HFF-Myc (cell line): ENCODE data around the gene ABHD14A.

Source experiments
- DNase-seq: peaks from one replicate; pipeline ENCODE4 v3.0.0-alpha.2; 2011; ENCODE audit warnings: low read depth; ENCODE audit errors: extremely low read depth
- H3K4me3 ChIP-seq: replicated peaks from 2 replicates; pipeline ENCODE4 v1.5.1; 2011; ENCODE audit warnings: low read depth, mild to moderate bottlenecking, control low read depth, low read length
- TF ChIP-seq, protein P1 (sequence below): IDR thresholded peaks from 2 replicates; pipeline ENCODE4 v1.5.1; 2012; ENCODE audit warnings: mild to moderate bottlenecking, low read depth, low read length, control low read depth; ENCODE audit errors: missing control alignments

Gene ABHD14A

DNA sequence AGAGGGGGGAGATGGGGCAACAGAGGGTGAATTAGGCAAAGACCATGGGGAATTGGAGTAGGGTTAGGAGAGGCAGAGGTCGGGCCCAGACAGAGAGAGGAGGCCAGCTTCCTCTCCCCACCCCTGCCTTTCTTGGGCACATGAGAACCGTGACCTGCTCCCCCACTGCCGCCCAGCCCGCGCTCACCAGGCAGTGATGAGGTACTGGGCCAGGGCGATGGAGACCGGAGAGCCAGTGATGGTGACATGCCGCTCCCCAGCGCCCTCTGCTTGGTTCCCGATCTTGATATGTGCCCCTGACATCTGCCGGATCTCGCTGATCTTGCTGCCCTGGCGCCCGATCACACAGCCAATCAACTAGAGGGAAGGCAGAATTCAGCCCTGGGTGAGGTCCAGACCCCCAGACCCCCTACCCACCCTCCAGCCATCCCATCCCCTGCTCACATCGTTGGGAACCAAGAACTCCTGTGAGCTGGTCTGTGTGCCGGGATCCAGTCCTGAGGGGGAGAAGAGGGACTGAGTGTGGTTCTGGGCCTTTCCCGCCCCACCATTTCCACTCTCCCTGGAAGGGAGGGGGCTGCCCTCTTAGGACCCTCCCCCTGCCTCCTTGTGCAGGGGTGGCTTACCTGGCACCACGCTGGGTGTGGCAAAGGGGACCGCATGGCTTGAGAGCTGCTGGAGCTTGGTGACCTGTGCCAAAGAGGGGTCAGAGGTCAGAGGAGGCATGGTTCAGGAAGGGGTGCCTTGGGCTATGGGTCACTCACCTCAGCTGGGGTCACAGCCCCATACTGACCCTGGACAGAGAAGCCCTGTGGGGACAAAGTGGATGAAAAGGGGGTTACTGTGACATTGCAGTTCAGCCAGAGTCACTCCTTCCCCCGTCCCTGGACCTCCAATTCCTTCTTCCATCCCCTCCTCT lies 16.0 kb upstream of the ABHD14A start:
- no peak overlapping the region for H3K4me3 ChIP-seq
- DNase-seq = no peak
- TF ChIP-seq, protein P1, sequence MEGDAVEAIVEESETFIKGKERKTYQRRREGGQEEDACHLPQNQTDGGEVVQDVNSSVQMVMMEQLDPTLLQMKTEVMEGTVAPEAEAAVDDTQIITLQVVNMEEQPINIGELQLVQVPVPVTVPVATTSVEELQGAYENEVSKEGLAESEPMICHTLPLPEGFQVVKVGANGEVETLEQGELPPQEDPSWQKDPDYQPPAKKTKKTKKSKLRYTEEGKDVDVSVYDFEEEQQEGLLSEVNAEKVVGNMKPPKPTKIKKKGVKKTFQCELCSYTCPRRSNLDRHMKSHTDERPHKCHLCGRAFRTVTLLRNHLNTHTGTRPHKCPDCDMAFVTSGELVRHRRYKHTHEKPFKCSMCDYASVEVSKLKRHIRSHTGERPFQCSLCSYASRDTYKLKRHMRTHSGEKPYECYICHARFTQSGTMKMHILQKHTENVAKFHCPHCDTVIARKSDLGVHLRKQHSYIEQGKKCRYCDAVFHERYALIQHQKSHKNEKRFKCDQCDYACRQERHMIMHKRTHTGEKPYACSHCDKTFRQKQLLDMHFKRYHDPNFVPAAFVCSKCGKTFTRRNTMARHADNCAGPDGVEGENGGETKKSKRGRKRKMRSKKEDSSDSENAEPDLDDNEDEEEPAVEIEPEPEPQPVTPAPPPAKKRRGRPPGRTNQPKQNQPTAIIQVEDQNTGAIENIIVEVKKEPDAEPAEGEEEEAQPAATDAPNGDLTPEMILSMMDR = no peak

DNA sequence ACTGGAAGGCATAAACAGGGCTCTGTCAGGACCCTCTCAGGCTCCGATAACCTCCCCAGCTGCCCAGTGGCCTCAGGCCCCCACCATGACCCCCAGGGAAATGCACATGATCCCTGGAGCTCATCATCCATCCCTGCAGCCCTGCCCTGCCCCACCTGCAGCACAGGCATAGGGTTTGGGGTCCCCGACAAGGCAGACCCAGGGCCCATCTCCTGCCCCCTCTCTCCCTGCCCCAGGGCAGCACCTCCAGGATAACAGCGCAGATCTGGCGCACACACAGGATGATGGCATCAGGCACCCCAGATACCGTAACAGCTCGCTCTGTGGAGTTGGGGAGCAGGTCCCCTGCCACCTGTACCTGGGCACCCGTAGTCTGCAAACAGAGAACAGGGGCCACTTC lies 15.2 kb upstream of the ABHD14A start:
- DNase-seq = no peak
- TF ChIP-seq, protein P1 = no peak
- no peak overlapping the region for H3K4me3 ChIP-seq

DNA sequence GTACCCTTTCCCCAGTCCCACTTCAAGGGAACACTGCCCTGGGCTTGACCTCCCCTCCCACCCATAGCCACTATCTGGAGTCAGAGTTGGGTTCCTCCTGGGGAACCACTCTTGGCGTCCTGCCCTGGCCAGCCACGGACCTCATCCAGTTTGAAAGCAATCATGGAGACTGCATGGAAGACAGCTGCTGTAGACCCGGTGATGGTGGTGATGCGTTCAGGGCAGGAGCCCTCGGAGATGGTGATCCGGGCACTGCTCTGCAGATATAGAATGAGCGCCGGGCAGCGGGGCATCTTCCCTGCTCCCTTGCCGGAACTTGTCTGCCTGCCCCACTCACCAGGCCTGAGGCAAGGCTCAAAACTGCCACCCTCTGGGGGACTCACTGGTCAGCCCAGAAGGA lies 14.5 kb upstream of the ABHD14A start:
- H3K4me3 ChIP-seq = no peak overlapping the region
- TF ChIP-seq, protein P1 = no peak
- DNase-seq = no peak

DNA sequence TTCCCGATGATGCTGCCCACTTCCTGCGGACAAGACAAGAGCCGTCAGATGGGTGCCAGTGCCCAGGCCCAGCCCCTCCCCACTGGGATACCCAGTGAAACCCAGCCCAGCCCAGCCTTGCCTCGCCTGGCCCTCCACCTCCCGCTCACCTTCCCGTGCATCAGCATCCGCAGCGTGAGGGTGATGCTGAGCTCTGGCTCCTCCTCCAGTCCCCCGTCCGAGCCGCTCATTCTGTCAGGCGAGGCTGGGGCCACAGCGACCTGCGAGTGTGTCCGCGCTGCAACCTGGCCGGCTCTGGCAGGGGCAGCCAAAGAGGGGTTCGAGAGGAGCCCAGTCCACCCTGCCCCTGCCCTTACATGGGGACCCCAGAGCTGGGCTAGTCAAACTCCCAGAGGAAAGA lies 13.9 kb upstream of the ABHD14A start:
- no peak for DNase-seq
- TF ChIP-seq, protein P1 = no peak
- H3K4me3 ChIP-seq = no peak overlapping the region

DNA sequence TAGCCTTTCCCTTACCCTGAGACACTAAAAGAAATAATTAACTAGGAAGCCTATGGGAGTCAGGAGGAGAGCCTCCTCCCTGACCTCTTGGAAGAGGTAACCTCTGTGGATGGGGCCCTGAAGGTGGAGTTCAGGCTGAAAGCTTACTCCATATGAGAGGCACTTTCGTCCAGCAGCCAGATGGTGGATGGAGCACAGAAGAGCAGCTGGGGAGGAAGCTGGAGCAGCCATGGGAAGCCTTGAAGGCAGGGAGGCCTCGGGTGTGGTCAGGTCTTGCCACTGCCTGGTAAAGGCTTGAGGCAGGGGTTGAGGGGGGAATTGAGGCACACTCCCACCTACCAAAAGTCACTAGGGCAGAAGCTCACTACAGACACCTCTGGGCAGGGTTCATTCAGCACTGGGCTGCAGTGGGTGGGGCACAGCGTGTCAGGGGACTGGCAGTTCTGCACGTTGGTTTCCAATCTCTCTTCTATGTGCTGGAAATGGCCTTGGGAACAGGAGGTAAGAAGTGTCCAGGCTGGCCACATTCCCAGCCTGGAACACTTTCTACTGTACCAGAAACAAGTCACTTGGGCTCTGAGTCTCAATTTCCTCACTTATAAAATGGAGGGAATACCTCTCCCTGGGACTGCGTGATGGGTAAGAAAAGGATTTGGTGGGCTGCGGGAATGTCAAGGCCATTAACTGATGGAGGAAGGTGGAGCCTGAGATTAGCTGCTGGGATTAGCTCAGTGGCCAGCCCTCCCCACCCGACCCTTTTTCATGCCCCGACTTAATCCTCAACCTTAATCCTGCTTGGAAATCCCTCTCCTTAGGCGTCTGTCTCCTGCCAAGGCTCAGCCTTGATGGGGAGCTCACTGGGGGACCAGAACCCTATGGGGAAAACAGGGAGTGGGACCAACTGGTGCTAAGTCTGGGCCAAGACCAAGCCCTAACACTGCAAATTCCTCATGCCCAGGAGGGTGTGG lies 13.0 kb upstream of the ABHD14A start:
- TF ChIP-seq, protein P1 = no peak
- no peak overlapping the region for H3K4me3 ChIP-seq

DNA sequence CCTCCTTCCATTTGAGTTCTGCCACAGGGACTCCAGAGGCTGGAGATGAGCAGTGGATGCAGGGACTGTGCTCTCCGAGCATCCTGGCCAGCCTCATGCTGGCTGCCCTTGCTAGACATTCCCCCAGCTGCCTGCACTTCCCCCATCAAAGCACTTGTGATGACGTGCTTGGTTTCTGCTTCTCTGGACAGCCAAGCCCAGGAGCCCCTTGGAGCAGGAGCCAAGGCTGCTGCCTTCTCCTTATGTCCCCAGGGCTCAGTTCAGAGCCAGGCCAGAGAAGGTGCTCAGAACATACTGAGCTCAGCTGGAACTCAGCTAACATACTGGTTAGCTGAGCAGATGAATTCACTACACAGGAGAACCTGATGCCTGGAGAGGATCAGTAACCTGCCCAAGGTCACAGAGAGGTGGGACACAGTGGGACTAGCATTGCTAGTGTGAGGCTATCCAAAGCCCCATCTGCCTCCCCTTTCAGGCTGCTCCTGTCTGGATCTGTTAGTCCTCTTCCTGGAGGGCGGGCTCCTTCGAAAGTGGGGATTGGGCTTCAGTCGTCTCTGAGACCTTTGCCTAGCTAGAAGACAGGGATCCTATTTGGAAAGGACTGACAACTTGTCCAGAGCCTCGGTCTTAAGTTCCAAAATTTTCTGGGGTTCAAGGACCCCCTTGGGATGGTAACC lies 11.9 kb upstream of the ABHD14A start:
- TF ChIP-seq, protein P1 = no peak
- H3K4me3 ChIP-seq = no peak overlapping the region
- no peak for DNase-seq

More for the DNA sequence above, 13.0 kb upstream of the ABHD14A start:
- DNase-seq = no peak
